Erythroblast (primary cell): ENCODE data around the gene BICC1.

ENCODE experiments used
- DNase-seq, 2 experiments: peaks; one replicate each; lab custom pipeline; 2025; lab: John Stamatoyannopoulos, UW
- GATA1 ChIP-seq: IDR thresholded peaks from 2 replicates; pipeline ENCODE4 v1.6.1; 2011; ENCODE audit warnings: low read depth, mild to moderate bottlenecking, control low read depth, low read length, moderate library complexity
- POLR2A ChIP-seq: IDR thresholded peaks from 2 replicates; pipeline ENCODE4 v1.6.1; 2011; ENCODE audit warnings: mild to moderate bottlenecking, low read length

Gene BICC1

DNA sequence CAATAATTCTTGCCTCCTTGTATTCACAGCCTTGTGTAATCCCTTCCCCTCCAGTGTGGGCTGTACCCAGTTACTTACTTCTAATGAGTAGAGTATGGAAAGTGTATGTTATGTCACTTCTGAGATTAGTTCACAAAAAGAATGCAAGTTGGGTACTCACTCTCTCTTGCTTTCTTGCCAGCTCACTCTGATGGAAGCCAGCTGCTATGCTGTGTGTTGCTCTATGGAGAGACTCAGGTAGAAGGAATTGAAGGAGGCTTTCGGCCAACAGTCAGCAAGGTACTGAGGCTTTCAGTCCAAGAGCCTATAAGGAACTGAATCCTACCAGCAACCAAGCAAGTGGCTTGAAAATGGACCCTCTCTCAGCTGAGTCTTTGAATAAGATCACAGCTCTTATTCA is 9.7 kb upstream of the BICC1 start:
- TF ChIP-seq POLR2A (no peak), GATA1 (no peak)
- no peak for DNase-seq

GRCh38 chr10:58508316-58508715 is 4.4 kb upstream of the BICC1 start:
- DNase-seq: no peak
- no peak for TF ChIP-seq GATA1
- TF ChIP-seq POLR2A: no peak

GRCh38 chr10:58511765-58512490 is 744 bp upstream of the BICC1 start:
- TF ChIP-seq POLR2A (no peak), GATA1 (no peak)
- DNase-seq: no peak

DNA sequence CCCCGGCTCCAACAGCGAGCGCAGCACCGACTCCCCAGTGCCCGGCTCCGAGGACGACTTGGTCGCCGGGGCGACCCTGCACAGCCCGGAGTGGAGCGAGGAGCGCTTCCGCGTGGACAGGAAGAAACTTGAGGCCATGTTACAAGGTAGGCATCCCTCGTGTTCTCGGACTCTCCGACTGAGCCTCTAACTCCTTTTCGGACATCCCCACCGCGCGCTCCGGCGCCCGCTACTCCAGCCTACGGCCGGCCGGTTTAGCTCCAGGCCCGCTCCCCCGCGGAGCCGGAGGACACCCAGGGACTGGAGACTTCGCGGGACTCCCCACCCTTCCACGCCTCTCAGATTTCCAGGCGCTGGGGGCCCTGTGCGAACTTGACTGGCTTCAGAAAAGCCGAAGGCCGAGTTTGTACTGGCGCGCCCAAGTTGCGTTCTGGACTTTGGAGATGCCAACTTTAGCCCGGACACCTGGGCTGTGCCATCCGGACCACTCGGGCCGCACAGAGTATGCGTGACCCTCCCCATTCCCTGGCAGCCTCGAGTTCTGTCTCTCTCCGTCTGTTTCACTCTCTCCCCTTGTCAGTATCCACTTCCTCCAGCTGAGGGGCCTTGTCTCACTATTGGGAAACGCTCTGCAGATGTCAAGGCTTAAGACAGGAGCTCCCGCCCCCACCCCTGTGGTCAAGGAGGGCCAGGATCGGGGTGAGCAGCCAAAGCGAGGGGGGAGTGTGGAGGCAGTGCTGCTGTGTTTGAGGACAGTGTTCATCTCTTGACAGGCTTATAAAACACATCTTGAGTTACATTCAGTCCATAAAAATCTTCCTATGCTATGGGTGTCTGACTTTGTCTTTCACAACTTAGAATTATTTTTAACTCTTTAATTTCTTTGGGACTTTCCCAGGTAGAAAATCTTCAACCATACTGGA is 777 bp downstream of the BICC1 start:
- no peak for DNase-seq
- TF ChIP-seq GATA1 (no peak), POLR2A (no peak)

DNA sequence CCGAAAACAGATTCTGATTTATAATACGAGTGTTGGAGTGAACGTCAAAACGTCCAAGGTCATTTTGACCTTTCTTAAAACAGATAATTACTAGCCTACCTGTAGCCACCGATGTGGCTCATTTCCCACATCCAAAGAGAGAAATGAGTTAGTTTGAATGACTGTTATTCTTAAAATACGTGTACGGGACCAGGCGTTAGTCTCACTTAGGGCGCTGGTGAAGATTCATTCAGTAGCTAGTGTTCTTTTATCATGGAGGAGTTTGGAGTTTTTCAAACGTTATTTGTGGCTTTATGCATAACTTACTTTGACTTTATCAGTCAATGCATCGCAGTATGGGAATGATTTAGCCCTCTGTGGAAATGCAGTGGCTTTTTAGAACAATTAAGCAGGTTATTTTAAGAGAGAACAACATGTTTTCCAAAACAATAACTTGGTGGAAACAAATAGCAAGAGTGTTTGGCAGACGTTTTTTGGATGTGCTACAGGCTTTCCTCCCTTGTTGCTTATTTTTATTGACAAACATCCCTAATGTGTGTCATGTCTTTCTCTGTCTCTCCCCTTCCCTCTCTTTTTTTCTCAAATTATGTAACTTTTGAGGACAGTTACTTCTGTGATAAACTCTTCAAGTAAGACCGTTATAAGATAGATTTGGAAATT is 1.6 kb downstream of the BICC1 start:
- TF ChIP-seq GATA1: no peak
- TF ChIP-seq POLR2A: no peak
- no peak for DNase-seq

GRCh38 chr10:58515291-58515941 is 2.7 kb downstream of the BICC1 start:
- no peak for DNase-seq
- TF ChIP-seq GATA1 (no peak), POLR2A (no peak)

GRCh38 chr10:58516119-58516518 is 3.4 kb downstream of the BICC1 start:
- no peak for TF ChIP-seq POLR2A
- no peak for TF ChIP-seq GATA1
- no peak for DNase-seq

DNA sequence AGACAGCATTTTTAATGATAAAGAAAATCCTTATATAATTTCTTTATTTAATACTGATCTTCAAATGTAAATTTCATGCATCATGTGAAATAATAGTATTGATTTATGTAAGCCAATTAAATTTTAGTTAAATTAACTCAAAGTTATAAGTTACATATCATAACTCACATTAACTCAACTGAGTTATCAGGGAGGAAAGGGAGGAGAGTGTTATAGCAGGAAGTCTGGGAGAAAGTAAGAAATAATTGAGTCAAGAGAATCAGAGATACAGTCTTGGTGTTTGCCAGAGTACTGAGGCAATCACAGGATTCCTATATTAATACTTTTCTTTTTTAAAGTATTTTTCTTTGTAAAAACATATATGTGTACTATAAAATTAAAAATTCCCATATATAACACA is 4.0 kb downstream of the BICC1 start:
- no peak for DNase-seq
- TF ChIP-seq GATA1 (no peak), POLR2A (no peak)

DNA sequence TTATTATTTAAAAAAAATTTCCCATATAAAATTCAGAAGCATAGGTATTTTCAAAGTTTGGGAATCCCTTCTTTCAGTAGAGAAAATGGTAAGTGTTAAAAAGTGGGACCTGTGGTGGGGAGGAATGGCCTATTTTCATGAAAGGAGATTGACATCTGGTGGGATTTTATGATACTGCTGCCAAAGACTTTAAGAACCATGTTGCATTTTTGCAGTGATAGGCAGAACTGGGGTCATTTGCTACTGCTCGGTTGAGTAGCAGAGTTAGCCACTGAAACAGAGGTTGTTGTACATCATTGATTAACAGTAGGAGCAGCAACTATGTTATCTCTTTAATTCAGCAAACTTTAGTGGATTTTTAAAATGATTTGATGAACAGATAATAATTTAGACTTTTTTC is 4.4 kb downstream of the BICC1 start:
- no peak for TF ChIP-seq POLR2A
- no peak for TF ChIP-seq GATA1
- no peak for DNase-seq

DNA sequence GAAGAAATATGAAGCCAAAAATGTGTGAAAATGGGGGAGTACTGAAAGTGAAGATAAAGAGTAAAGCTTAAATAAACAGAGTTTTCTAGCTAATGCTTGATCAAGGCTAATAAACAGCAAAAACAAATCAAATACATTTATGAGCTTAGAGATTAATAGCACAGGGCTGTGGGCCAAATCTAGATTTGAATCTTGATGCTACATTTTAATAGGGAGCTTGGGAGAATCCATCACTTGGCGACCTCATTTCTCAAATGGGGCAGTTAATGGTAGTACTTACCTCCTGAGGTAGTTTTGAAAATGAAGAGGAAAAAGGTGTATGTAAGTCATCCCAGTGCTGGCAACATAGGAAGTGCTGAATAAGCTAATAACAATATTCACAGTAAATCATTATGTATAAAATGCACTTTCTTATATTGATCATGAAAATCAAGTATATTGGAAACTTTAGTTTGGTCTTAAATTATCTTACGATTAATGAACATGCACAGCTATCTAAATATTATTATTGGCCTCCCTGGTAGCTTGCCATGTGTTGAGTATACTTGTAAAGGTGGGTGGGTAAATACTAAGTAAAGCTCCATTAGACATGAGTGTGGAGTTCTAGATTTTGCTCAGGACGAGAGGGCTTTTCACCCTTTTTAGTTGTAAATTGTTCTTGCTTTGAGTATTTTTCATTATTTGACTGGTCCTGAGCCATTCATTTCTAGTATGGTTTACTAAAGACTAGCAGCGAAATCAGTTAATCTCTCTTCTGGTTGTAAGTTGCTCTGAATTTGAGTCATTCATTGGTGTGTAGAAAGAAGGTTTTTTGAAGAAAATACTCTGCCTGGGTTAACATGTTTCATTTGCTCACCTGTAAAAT is 5.1 kb downstream of the BICC1 start:
- TF ChIP-seq POLR2A (no peak), GATA1 (no peak)
- no peak for DNase-seq

GRCh38 chr10:58518775-58519174 is 6.1 kb downstream of the BICC1 start:
- TF ChIP-seq POLR2A (no peak), GATA1 (no peak)
- DNase-seq: no peak

DNA sequence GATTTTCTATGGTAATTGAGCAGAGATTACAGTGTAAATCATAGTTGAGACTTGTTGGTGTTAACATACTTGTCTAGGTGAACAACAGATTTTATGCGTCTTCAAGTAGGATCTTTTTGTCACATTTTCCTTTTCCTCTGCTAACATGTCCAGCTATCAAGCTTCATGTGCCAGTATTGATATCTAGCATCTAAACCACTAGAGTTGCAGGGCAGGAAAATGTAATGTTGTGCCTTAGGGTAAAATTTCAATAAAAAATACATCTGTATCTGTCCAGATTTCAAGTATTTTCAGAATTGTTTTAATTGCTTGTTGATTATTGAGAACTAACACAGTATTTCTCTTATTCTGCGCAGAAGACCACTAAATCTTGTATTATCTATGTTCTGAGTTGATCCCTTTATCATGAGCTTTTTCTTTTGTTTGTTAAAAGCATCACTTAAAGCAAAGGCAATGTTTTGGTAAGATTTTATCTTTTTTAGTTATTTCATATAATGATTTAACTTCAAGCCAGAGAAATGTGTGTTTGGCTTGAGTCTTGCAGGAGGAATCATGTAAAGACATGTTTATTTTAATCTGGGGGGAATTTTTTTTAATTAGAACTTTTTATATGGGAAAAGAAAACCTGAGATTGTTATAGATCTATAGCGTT is 16.5 kb downstream of the BICC1 start:
- DNase-seq: no peak
- TF ChIP-seq GATA1 (no peak), POLR2A (no peak)
